Esophagus squamous epithelium (tissue), 5 donors: ENCODE measurements around the gene SSX5. TPM values are rescaled to one million over a fixed set of nuclear protein-coding genes. Genes with fewer than 3 reads are reported as not detected.
"Not testable (repeated sequence)": the region's sequence is repeated elsewhere in the genome, so short reads cannot be mapped to it uniquely, and the experiment has no call there.

Experiments used
- DNase-seq: peaks from one replicate; lab custom pipeline; 2025; lab: John Stamatoyannopoulos, UW
- H3K27ac ChIP-seq, 4 donors: fragments of 200-600 bp; sonication (generic); one replicate each; pipeline ENCODE4 v1.5.1; 2016 to 2019; ENCODE audit warnings: mild to moderate bottlenecking in 1 of 4
- H3K27me3 ChIP-seq, 4 donors: fragments of 200-600 bp; sonication (generic); 1 replicate in 3 of 4; 2 replicates in 1 of 4; pipeline versions ENCODE4 v1.5.1 to v1.6.0; 2017 to 2021; ENCODE audit warnings: antibody characterized with exemption in 1 of 4
- H3K36me3 ChIP-seq, 3 donors: fragments of 200-600 bp; sonication (generic); one replicate each; pipeline ENCODE4 v1.5.1; 2016 to 2019
- H3K4me1 ChIP-seq, 3 donors: fragments of 200-600 bp; sonication (generic); one replicate each; pipeline ENCODE4 v1.5.1; 2017 to 2019
- H3K4me3 ChIP-seq, 4 donors: fragments of 200-600 bp; sonication (generic); 1 replicate in 3 of 4; 2 replicates in 1 of 4; pipeline ENCODE4 v1.5.1; 2016 to 2019; ENCODE audit warnings: mild to moderate bottlenecking in 2 of 4, moderate library complexity in 1 of 4
- H3K9me3 ChIP-seq, 3 donors: fragments of 200-600 bp; sonication (generic); one replicate each; pipeline ENCODE4 v1.5.1; 2016 to 2019
- POLR2A ChIP-seq, 4 donors: fragments of 450-650 bp; IDR thresholded peaks; one replicate each; pipeline ENCODE4 v1.6.1; 2017; ENCODE audit warnings: antibody characterized with exemption in 4 of 4, mild to moderate bottlenecking in 4 of 4, moderate library complexity in 3 of 4
- WGBS, 2 donors: methylation state at CpG; one replicate each; pipeline ENCODE4 v1.1.5; 2018; 5-methylcytosine and 5-hydroxymethylcytosine counted together
- intact Hi-C: fragments of 100-400 bp; cut with DNase I; formaldehyde crosslinking; loops from one replicate; pipeline ENCODE4 v1.15.0; 2022
- total RNA-seq, 4 donors: library from RNA; depleted of rRNA; stranded (reverse); fragments of >200 nt; gene quantifications; one replicate each; pipeline ENCODE4 v1.1.0, GENCODE V29; 2016
- TF ChIP-seq, protein P1 (sequence below), 6 experiments: fragments of 450-650 bp in 4 of 6; fragments of 200-600 bp in 2 of 6; sonication (generic) in 2 of 6; IDR thresholded peaks; one replicate each; pipeline ENCODE4 v1.5.1; 2016 to 2019; ENCODE audit warnings: antibody characterized with exemption in 6 of 6, mild to moderate bottlenecking in 4 of 6, moderate library complexity in 4 of 6
- donor health status: DM: yes; HTN: yes; CAD: no.

The SSX5 gene
- total RNA-seq, 4 donors from 2014 or later = not detected

DNA sequence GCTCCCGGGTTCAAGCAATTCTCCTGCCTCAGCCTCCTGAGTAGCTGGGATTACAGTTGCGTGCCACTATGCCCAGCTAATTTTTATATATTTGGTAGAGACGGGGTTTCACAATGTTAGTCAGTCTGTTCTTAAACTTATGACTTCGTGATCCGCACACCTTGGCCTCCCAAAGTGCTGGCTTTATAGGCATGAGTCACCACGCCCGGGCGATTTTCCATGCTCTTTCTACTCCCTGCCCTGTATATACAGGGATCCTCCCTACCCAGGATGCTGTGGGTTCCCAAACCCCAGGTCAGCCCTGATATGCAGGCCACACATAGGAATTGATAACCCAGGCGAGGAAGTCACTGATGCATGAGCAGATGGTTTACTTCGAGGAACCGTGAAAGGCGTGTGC is 31.4 kb downstream of the SSX5 start:
- DNase-seq = no peak
- no peak for TF ChIP-seq POLR2A (IDR thresholded peaks at IDR 0.05)
- TF ChIP-seq, protein P1, sequence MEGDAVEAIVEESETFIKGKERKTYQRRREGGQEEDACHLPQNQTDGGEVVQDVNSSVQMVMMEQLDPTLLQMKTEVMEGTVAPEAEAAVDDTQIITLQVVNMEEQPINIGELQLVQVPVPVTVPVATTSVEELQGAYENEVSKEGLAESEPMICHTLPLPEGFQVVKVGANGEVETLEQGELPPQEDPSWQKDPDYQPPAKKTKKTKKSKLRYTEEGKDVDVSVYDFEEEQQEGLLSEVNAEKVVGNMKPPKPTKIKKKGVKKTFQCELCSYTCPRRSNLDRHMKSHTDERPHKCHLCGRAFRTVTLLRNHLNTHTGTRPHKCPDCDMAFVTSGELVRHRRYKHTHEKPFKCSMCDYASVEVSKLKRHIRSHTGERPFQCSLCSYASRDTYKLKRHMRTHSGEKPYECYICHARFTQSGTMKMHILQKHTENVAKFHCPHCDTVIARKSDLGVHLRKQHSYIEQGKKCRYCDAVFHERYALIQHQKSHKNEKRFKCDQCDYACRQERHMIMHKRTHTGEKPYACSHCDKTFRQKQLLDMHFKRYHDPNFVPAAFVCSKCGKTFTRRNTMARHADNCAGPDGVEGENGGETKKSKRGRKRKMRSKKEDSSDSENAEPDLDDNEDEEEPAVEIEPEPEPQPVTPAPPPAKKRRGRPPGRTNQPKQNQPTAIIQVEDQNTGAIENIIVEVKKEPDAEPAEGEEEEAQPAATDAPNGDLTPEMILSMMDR (IDR thresholded peaks at IDR 0.05) = no peak
- Histone ChIP-seq H3K27me3 (no peaks in the 10 kb centered on the region), H3K4me3 (no peak overlapping the region), H3K4me1 (no peaks in the 10 kb centered on the region), H3K36me3 (no peaks in the 10 kb centered on the region), H3K9me3 (no peaks in the 10 kb centered on the region), H3K27ac (no peak overlapping the region)
- intact Hi-C loops = no loop called here
- 54 to 73% methylated on average over 9 to 12 of the region's 12 CpGs for WGBS, 2 donors

DNA sequence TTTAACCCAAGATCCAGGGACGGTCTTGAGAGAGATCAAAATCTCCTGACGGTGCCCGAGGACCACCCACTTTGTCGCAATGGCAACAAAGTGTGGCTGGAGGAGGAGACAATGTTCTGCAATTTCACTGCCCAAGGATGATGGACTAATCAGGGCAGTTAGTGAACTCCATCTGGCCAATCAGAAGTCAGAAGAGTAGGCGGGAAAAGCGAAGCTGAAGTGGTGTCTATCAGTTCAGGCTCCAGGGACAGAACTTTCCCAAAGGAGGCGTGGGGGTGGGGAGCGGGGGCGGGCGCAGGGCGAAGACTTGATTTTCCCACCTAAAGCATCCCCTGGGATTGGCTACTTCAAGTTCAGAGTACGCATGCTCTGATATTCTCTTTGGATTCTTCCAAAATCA is 40.6 kb downstream of the SSX5 start:
- TF ChIP-seq, protein P1 (IDR thresholded peaks at IDR 0.05) = no peak
- TF ChIP-seq POLR2A (IDR thresholded peaks at IDR 0.05) = no peak
- intact Hi-C loops = no loop called here
- Histone ChIP-seq H3K27ac (no peak overlapping the region), H3K9me3 (no peaks in the 10 kb centered on the region), H3K4me3 (no peak overlapping the region), H3K36me3 (no peaks in the 10 kb centered on the region), H3K4me1 (no peaks in the 10 kb centered on the region), H3K27me3 (no peaks in the 10 kb centered on the region)
- DNase-seq = no peak
- 88 to 90% methylated on average over 12 of the region's 12 CpGs for WGBS, 2 donors

DNA sequence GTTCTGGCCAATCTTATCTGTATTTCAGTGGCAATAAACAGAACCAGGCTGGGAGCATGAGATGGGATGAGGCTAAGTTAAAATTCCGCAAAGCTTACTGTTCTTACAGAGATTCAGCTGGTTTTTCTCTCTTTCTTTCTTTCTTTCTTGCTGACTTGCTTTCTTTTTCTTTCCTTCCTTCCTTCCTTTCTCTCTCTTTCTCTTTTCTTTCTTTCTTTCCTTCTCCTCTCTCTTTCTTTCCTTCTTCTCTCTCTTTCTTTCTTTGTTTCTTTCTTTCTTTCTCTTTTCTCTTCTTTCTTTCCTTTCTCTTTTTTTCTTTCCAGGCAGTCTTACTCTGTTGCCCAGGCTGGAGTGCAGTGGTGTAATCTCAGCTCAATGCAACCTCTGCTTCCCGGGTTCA is 41.8 kb downstream of the SSX5 start:
- no peak overlapping the region for H3K27ac ChIP-seq
- H3K9me3 ChIP-seq = no peaks in the 10 kb centered on the region
- 91 to 93% methylated on average over 1 of the region's 2 CpGs for WGBS, 2 donors
- H3K27me3 ChIP-seq = no peaks in the 10 kb centered on the region
- intact Hi-C loops = no loop called here
- DNase-seq = no peak
- TF ChIP-seq POLR2A (IDR thresholded peaks at IDR 0.05) = no peak
- TF ChIP-seq, protein P1 (IDR thresholded peaks at IDR 0.05) = no peak
- no peak overlapping the region for H3K4me3 ChIP-seq
- H3K4me1 ChIP-seq = no peaks in the 10 kb centered on the region
- H3K36me3 ChIP-seq = no peaks in the 10 kb centered on the region

DNA sequence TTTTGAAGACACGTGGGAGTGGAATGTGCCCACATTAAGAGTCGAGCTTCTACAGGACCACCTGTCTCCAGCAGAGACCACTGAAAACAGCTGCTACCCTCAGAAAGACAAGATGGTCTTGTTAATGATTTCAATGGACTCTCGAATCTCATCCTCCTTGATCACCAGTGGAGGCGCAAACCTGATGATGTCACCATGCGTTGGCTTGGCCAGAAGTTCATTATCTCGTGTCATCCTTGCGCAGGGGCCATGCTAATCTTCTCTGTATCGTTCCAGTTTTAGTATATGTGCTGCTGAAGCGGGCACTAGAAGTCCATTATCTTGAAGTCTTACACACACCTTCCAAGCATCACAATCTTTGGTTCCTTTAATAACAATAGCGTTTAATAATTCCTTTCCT is 42.8 kb downstream of the SSX5 start:
- H3K4me3 ChIP-seq = no peak overlapping the region
- WGBS, 2 donors = 82 to 84% methylated on average over 9 to 10 of the region's 10 CpGs
- no peaks in the 10 kb centered on the region for H3K27me3 ChIP-seq
- intact Hi-C loops = no loop called here
- H3K27ac ChIP-seq = no peak overlapping the region
- no peaks in the 10 kb centered on the region for H3K36me3 ChIP-seq
- no peaks in the 10 kb centered on the region for H3K9me3 ChIP-seq
- no peaks in the 10 kb centered on the region for H3K4me1 ChIP-seq
- DNase-seq = no peak
- no peak for TF ChIP-seq POLR2A (IDR thresholded peaks at IDR 0.05)
- TF ChIP-seq, protein P1 (IDR thresholded peaks at IDR 0.05) = no peak

DNA sequence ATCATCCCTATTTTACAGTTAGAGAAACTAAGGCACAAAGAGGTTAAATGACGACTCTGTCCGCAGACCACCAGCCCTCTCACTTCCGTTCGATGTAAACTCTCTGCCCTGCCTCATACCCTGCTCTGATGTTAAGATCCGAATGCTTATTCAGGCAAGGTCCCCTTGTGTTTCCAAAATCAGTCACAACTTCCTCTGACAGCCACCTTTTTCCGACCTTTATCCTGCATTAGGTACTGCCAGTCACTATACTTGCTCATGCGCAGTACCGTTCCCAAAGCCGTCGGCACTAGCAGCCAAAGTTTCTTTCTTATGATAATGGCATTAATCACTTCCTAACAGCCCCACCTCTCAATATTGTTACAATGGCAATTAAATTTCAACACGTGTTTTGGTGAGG is 53.9 kb downstream of the SSX5 start:
- H3K27me3 ChIP-seq, H3K4me3 ChIP-seq, intact Hi-C loops, DNase-seq, H3K27ac ChIP-seq, H3K4me1 ChIP-seq, H3K9me3 ChIP-seq, H3K36me3 ChIP-seq: not testable (repeated sequence)
- WGBS, 2 donors = 26 to 74% methylated on average over 2 to 10 of the region's 11 CpGs

DNA sequence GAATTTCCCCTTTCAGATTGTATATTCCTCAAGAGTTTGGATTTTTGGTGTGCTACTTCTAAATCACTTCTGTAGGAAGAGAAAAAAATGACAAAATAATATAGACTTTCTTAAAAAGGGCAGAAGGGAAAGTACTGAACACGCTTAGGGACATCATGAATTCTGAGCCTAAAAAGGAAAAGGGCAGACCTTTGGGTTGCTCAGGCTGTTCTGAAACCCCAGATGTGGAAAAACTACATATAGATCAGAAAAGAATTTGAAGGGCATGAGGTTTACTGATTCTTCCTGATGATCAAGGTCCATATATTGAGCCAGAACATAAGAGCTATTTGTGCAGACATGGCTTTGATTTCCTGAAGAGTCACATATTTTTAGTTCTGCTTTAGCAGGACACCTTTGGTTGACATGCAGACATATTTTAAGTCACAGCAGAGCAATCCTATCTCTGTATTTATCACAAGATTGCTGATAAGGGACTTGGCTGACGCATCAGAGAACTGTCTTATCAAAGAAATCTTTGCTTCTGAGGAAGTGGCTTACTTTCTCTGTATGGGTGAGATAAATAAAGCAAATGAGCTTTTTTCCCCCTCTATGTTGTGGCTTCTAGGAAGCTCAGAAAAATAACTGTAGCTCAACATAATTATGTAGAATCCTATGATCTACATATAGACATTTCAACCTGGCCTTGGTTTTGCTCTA is 54.6 kb downstream of the SSX5 start:
- H3K9me3 ChIP-seq, H3K36me3 ChIP-seq, H3K27me3 ChIP-seq, H3K27ac ChIP-seq, H3K4me3 ChIP-seq, DNase-seq, intact Hi-C loops, H3K4me1 ChIP-seq: not testable (repeated sequence)
- no CpG with 5 or more reads among the region's 2 CpGs for WGBS, 2 donors

DNA sequence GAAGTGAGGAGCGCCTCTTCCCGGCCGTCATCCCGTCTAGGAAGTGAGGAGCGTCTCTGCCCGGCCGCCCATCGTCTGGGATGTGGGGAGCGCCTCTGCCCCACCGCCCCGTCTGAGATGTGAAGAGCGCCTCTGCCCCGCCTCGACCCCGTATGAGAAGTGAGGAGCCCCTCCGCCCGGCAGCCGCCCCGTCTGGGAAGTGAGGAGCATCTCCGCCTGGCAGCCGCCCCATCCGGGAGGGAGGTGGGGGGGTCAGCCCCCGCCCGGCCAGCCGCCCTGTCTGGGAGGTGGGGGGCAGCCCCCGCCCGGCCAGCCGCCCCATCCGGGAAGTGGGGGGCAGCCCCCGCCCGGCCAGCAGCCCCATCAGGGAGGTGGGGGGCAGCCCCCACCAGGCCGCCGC is 57.5 kb downstream of the SSX5 start:
- DNase-seq, intact Hi-C loops: not testable (repeated sequence)

More for the DNA sequence above, 57.5 kb downstream of the SSX5 start:
- not testable (repeated sequence) for H3K4me1 ChIP-seq, H3K4me3 ChIP-seq, H3K27ac ChIP-seq, H3K9me3 ChIP-seq, H3K36me3 ChIP-seq, H3K27me3 ChIP-seq
- WGBS, 2 donors = no CpG with 5 or more reads among the region's 33 CpGs
